ENCODE data around the gene RNASE7. TPM values are rescaled to one million over a fixed set of nuclear protein-coding genes. Genes with fewer than 3 reads are reported as not detected.

Gene RNASE7
- total RNA-seq, 1 donor from 2014 or later = 0.34 TPM

DNA sequence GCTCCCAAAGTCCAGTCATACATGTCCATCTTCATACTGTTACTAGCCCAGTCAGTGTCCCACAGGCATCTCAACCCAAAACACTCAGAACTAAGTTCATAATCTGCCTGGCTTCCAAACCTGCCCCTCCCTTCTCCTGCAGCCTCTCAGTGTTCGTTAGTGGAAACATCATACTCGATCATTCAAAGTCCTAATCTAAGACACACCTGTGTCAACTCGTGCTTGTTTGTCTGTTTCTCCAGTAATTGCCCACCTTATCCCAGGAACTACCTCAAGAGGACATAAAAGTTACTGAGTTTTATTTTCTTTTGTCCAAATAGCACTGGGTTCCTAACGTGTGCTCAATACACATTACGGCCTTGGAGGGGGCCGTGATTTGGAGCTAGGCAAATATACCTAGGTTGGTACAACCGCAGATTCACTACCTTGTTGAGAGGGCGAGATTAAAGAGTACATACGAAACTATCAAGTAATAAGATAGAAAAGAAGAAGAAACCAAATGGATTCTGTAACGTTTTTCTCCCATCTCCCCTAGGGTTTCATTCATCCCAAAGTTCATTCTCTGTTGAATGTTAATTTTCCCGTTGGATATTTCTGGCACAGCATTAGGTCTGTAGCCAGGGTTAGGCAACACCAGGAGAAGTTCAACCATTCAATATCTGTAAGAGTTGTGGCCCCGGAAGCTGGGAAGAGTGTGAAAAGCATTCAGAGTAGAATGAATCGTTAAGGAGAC is 18.6 kb downstream of the RNASE7 start:
- no peaks in the 10 kb centered on the region for H3K36me3 Mint-ChIP-seq
- TF ChIP-seq, protein P1, sequence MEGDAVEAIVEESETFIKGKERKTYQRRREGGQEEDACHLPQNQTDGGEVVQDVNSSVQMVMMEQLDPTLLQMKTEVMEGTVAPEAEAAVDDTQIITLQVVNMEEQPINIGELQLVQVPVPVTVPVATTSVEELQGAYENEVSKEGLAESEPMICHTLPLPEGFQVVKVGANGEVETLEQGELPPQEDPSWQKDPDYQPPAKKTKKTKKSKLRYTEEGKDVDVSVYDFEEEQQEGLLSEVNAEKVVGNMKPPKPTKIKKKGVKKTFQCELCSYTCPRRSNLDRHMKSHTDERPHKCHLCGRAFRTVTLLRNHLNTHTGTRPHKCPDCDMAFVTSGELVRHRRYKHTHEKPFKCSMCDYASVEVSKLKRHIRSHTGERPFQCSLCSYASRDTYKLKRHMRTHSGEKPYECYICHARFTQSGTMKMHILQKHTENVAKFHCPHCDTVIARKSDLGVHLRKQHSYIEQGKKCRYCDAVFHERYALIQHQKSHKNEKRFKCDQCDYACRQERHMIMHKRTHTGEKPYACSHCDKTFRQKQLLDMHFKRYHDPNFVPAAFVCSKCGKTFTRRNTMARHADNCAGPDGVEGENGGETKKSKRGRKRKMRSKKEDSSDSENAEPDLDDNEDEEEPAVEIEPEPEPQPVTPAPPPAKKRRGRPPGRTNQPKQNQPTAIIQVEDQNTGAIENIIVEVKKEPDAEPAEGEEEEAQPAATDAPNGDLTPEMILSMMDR (IDR thresholded peaks at IDR 0.05; ENCODE audit: unreplicated experiment) = no peak
- H3K9me3 Mint-ChIP-seq = no peaks in the 10 kb centered on the region
- H3K4me1 Mint-ChIP-seq = peaks cover 17% of the 10 kb centered on the region
- H3K27ac Mint-ChIP-seq = no peak overlapping the region
- H3K4me3 Mint-ChIP-seq = no peak overlapping the region
- no peak for DNase-seq (ENCODE audit: low spot score in 2 of 2, unreplicated experiment in 2 of 2)
- H3K27me3 Mint-ChIP-seq (ENCODE audit: low read depth) = no peaks in the 10 kb centered on the region

DNA sequence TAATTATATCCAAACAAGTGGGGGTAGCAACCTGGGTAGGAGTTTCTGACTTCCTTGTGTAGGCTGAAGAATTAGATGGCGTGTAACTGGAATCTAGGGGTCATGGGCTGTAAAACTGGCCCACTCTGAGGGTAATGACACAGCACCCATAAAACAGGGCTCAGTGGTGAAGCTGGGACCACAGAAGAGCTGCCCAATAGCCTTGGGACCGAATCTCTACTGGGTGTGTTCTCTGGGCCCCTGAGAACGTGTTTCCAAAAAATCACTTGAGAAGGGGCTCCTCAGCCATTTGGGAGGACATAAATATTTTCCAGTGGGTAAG is 19.1 kb downstream of the RNASE7 start:
- no peaks in the 10 kb centered on the region for H3K27me3 Mint-ChIP-seq (ENCODE audit: low read depth)
- no peaks in the 10 kb centered on the region for H3K36me3 Mint-ChIP-seq
- H3K4me3 Mint-ChIP-seq = no peak overlapping the region
- DNase-seq (ENCODE audit: low spot score in 2 of 2, unreplicated experiment in 2 of 2) = no peak
- H3K4me1 Mint-ChIP-seq = peaks cover 15% of the 10 kb centered on the region
- TF ChIP-seq, protein P1 (IDR thresholded peaks at IDR 0.05; ENCODE audit: unreplicated experiment) = no peak
- no peak overlapping the region for H3K27ac Mint-ChIP-seq
- H3K9me3 Mint-ChIP-seq = no peaks in the 10 kb centered on the region

DNA sequence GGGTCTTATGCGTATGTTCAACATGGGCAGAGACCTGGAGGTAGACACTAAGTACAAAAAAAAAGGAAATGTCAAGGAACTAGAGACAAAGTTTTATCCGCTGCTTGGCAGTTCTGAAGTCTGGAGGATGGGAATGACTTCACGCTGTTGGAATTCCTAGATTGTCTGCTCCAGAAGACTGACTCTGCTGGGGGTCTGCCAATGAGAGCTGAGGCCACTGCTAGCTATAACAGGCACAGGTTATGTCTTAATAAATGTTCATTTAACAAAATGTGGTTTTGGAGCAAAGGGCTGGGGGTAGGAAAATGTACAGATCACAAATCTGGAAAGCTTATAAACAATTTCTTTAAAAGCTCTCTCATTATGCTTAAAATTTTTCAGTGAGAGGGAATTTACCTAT is 21.3 kb downstream of the RNASE7 start:
- Mint-ChIP-seq H3K4me1 (peaks cover 13% of the 10 kb centered on the region), H3K36me3 (no peaks in the 10 kb centered on the region), H3K27me3 (ENCODE audit: low read depth) (peaks cover under 1% of the 10 kb centered on the region), H3K9me3 (no peaks in the 10 kb centered on the region), H3K27ac (no peak overlapping the region), H3K4me3 (no peak overlapping the region)
- no peak for DNase-seq (ENCODE audit: low spot score in 2 of 2, unreplicated experiment in 2 of 2)
- TF ChIP-seq, protein P1 (IDR thresholded peaks at IDR 0.05; ENCODE audit: unreplicated experiment) = no peak

DNA sequence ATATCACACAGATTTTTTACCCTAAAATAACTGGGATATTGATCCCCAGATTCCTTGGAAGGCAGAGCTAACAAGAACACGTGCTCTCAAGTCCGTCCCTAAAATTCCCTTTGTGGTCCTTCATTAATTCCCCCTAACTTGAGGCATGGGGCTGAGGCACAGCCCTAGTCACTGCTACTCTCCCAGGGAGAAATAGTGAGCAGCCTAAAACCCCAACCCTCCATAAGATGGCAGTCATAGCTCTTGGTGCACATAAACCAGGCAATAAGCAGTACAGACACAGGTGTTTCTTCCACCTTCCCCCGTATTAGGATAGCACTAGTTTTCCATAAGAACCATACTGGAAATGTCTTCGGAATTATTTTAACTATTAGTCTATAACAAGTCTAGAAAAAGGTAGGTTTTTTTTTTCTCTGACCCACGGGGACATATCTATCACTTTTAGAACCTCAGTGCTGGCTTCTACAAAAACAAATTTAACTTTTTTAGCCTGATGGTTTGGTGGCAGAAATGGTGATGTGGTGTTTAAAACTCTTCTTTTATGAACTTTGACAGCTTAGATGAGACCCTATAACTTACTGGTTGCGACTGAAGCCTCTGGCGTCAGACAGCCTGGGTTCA is 24.8 kb downstream of the RNASE7 start:
- no peak overlapping the region for H3K27ac Mint-ChIP-seq
- peaks cover 7% of the 10 kb centered on the region for H3K27me3 Mint-ChIP-seq (ENCODE audit: low read depth)
- DNase-seq (ENCODE audit: low spot score in 2 of 2, unreplicated experiment in 2 of 2) = no peak
- H3K4me3 Mint-ChIP-seq = no peak overlapping the region
- TF ChIP-seq, protein P1 (IDR thresholded peaks at IDR 0.05; ENCODE audit: unreplicated experiment) = no peak
- H3K4me1 Mint-ChIP-seq = peaks cover 28% of the 10 kb centered on the region
- H3K9me3 Mint-ChIP-seq = no peaks in the 10 kb centered on the region
- H3K36me3 Mint-ChIP-seq = no peaks in the 10 kb centered on the region

DNA sequence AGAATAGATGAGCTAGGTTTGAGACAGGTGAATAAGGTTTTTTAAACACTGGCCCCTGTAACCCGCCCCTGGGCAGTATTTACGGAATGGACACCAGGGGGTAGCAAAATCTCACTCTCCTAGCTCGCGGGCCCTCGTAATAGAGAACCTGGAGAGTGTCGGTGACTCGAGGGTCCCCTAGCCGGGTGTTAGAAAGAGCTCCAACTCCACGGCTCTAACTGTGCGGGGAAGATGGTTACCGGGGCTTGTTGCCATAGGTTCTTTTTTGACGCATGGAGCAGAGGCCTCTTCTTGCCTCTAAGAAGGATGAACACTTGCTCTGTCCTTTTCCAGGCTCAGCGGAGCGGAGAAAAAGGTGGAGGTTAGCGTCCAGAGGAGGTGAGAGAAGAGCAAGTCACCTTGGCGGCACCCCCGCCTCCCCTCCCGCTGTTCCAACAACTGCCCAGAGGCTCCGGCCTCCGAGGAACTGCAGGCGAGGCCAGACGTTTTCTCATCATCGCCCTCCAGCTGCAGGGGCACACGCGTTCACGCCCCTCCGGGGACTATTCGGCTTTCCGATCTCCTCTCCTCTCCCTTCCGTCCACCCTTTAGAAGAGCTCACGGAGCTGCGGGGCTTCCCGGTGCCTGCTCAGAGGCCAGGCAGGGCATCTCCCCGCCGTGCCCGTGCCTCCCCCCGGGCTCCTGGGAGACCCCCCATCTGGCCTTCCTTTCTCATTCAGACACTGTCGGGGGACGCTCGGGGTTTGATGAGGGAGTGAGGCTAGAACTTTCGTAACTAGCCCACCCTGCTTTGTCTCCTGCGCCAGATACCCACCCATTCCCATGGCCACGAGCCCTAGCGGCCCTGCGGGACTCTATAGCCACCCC is 26.6 kb downstream of the RNASE7 start:
- TF ChIP-seq, protein P1 (IDR thresholded peaks at IDR 0.05; ENCODE audit: unreplicated experiment) = peak; percentile 43

More for the DNA sequence above, 26.6 kb downstream of the RNASE7 start:
- H3K4me3 Mint-ChIP-seq = peak overlapping the region; percentile 88
- H3K27ac Mint-ChIP-seq = peak overlapping the region; percentile 95
- H3K27me3 Mint-ChIP-seq (ENCODE audit: low read depth) = peaks cover 7% of the 10 kb centered on the region
- DNase-seq (ENCODE audit: low spot score in 2 of 2, unreplicated experiment in 2 of 2) = peak in 1 of 2 experiments; percentile 58
- peaks cover 5% of the 10 kb centered on the region for H3K36me3 Mint-ChIP-seq
- peaks cover 33% of the 10 kb centered on the region for H3K4me1 Mint-ChIP-seq
- H3K9me3 Mint-ChIP-seq = no peaks in the 10 kb centered on the region

Data from mesothelial cell of epicardium (in vitro differentiated cells).